IMR-90 (cell line): ENCODE measurements around the gene EMCN. TPM values are rescaled to one million over a fixed set of nuclear protein-coding genes. Genes with fewer than 3 reads are reported as not detected.

ENCODE experiments used
- ATAC-seq: fragments of 200-7000 bp; cut with Tn5 transposase; 2 replicates; pipeline ENCODE4 v1.9.1; 2020; ENCODE audit warnings: low read depth, mild to moderate bottlenecking, moderate library complexity
- BruUV-seq: library from RNA; stranded (reverse); fragments of 400-500 nt; replicated peaks from 2 replicates; lab custom pipeline; 2021; lab: Mats Ljungman, UMichigan
- CTCF ChIA-PET: fragments of 300-600 bp; formaldehyde crosslinking; extraction: SDS; loops from one replicate; lab custom pipeline; 2021; ENCODE audit warnings: antibody characterized with exemption; lab: Yijun Ruan, JAX
- POLR2A ChIA-PET: fragments of 300-600 bp; sonication (Branson Sonifier 250); formaldehyde crosslinking; loops from one replicate; lab custom pipeline; 2022; ENCODE audit warnings: antibody characterized with exemption; ENCODE audit not compliant: unreplicated experiment; lab: Charles Lee
- DNase-seq: peaks from one replicate; pipeline ENCODE4 v3.0.0; 2013
- H2AFZ ChIP-seq: replicated peaks from 2 replicates; pipeline ENCODE3; 2013; ENCODE audit warnings: low read length, mild to moderate bottlenecking; ENCODE audit not compliant: poor library complexity
- H2AK5ac ChIP-seq: 2 replicates; pipeline ENCODE4 v1.6.1; 2013; ENCODE audit warnings: low read depth, low read length, inconsistent platforms
- H2AK9ac ChIP-seq: replicated peaks from 2 replicates; pipeline ENCODE3; 2013; ENCODE audit warnings: mild to moderate bottlenecking, low read depth, low read length, moderate library complexity; ENCODE audit not compliant: poor library complexity
- H2BK120ac ChIP-seq: 2 replicates; pipeline ENCODE4 v1.6.1; 2013; ENCODE audit warnings: low read depth, low read length, inconsistent platforms
- H2BK15ac ChIP-seq: 3 replicates; pipeline ENCODE4 v1.6.1; 2013; ENCODE audit warnings: low read depth, low read length, inconsistent platforms
- H2BK20ac ChIP-seq: 2 replicates; pipeline ENCODE4 v1.6.1; 2013; ENCODE audit warnings: low read depth, mild to moderate bottlenecking, inconsistent platforms, low read length, moderate library complexity
- H2BK5ac ChIP-seq: 2 replicates; pipeline ENCODE4 v1.6.1; 2013; ENCODE audit warnings: mild to moderate bottlenecking, low read depth, low read length, inconsistent platforms; ENCODE audit not compliant: poor library complexity, severe bottlenecking
- H3K14ac ChIP-seq: replicated peaks from 2 replicates; pipeline ENCODE4 v1.6.1; 2013; ENCODE audit warnings: low read depth, low read length, inconsistent platforms
- H3K18ac ChIP-seq: 2 replicates; pipeline ENCODE4 v1.6.1; 2013; ENCODE audit warnings: low read depth, low read length, control low read depth
- H3K23ac ChIP-seq: 2 replicates; pipeline ENCODE4 v1.6.1; 2013; ENCODE audit warnings: low read depth, low read length, inconsistent platforms
- H3K27ac ChIP-seq: 2 replicates; pipeline ENCODE4 v1.5.1; 2013; ENCODE audit warnings: mild to moderate bottlenecking, control low read depth, low read length; ENCODE audit not compliant: insufficient read depth
- H3K27me3 ChIP-seq: 2 replicates; pipeline ENCODE4 v1.6.1; 2013; ENCODE audit warnings: low read length; ENCODE audit not compliant: control insufficient read depth, insufficient read depth
- H3K36me3 ChIP-seq: 2 replicates; pipeline ENCODE4 v1.6.1; 2013; ENCODE audit warnings: low read length, mixed read lengths; ENCODE audit not compliant: control insufficient read depth, insufficient read depth
- H3K4ac ChIP-seq: 2 replicates; pipeline ENCODE4 v1.6.1; 2013; ENCODE audit warnings: low read depth, low read length, inconsistent platforms
- H3K4me1 ChIP-seq: 2 replicates; pipeline ENCODE4 v1.6.1; 2013; ENCODE audit warnings: low read length, mixed read lengths; ENCODE audit not compliant: control insufficient read depth, insufficient read depth
- H3K4me2 ChIP-seq: 2 replicates; pipeline ENCODE4 v1.6.1; 2013; ENCODE audit warnings: low read depth, mild to moderate bottlenecking, control low read depth, low read length, moderate library complexity
- H3K4me3 ChIP-seq: 2 replicates; pipeline ENCODE4 v1.5.1; 2013; ENCODE audit warnings: low read depth, mild to moderate bottlenecking, control low read depth, low read length, moderate library complexity; ENCODE audit not compliant: insufficient read depth
- H3K56ac ChIP-seq: 2 replicates; pipeline ENCODE4 v1.6.1; 2013; ENCODE audit warnings: low read length, inconsistent platforms; ENCODE audit not compliant: insufficient read depth; ENCODE audit errors: extremely low read depth
- H3K79me1 ChIP-seq, 2 experiments: 2 replicates each; pipeline ENCODE4 v1.6.1; 2013; ENCODE audit warnings: low read length in 2 of 2, inconsistent platforms in 1 of 2, low read depth in 1 of 2
- H3K9ac ChIP-seq: 2 replicates; pipeline ENCODE4 v1.6.1; 2013; ENCODE audit warnings: low read depth, low read length, control low read depth
- H3K9me1 ChIP-seq: 2 replicates; pipeline ENCODE4 v1.6.1; 2013; ENCODE audit warnings: low read length, inconsistent platforms; ENCODE audit not compliant: insufficient read depth
- H3K9me3 ChIP-seq: 2 replicates; pipeline ENCODE4 v1.6.1; 2013; ENCODE audit warnings: low read length; ENCODE audit not compliant: control insufficient read depth, insufficient read depth
- H4K20me1 ChIP-seq: 2 replicates; pipeline ENCODE4 v1.6.1; 2013; ENCODE audit warnings: low read length, inconsistent platforms; ENCODE audit not compliant: insufficient read depth
- H4K5ac ChIP-seq: 2 replicates; pipeline ENCODE4 v1.6.1; 2013; ENCODE audit warnings: mild to moderate bottlenecking, low read depth, low read length, control low read depth
- H4K8ac ChIP-seq, 2 experiments: 2 replicates each; pipeline ENCODE4 v1.6.1; 2013; ENCODE audit warnings: low read depth in 2 of 2, low read length in 2 of 2, control low read depth in 1 of 2, inconsistent platforms in 1 of 2
- H4K91ac ChIP-seq: 2 replicates; pipeline ENCODE4 v1.6.1; 2013; ENCODE audit warnings: low read depth, low read length, inconsistent platforms; ENCODE audit not compliant: insufficient read depth
- BHLHE40 ChIP-seq: fragments of 150-350 bp; IDR thresholded peaks from 2 replicates; pipeline ENCODE4 v1.6.1; 2016; ENCODE audit warnings: mild to moderate bottlenecking, low read depth, low read length
- CEBPB ChIP-seq: IDR thresholded peaks from 2 replicates; pipeline ENCODE4 v1.6.1; 2012; ENCODE audit warnings: low read depth, low read length, improper control_type of control experiment
- CHD1 ChIP-seq: IDR thresholded peaks from 2 replicates; pipeline ENCODE4 v1.6.1; 2012; ENCODE audit warnings: low read depth, low read length, improper control_type of control experiment
- CTCF ChIP-seq: conservative IDR thresholded peaks from 2 replicates; pipeline ENCODE4 v1.5.1; 2012; ENCODE audit warnings: mild to moderate bottlenecking, low read depth, low read length, improper control_type of control experiment
- ELK1 ChIP-seq: fragments of 150-350 bp; IDR thresholded peaks from 2 replicates; pipeline ENCODE4 v1.6.1; 2016; ENCODE audit warnings: low read depth, mild to moderate bottlenecking, low read length, moderate library complexity, borderline replicate concordance
- FOS ChIP-seq: fragments of 150-350 bp; IDR thresholded peaks from 2 replicates; pipeline ENCODE4 v1.6.1; 2016; ENCODE audit warnings: low read depth, low read length
- MAFK ChIP-seq: IDR thresholded peaks from 2 replicates; pipeline ENCODE4 v1.6.1; 2012; ENCODE audit warnings: low read depth, low read length, improper control_type of control experiment
- MAZ ChIP-seq: IDR thresholded peaks from 2 replicates; pipeline ENCODE4 v1.6.1; 2012; ENCODE audit warnings: low read depth, mild to moderate bottlenecking, low read length, improper control_type of control experiment, moderate library complexity, borderline replicate concordance
- MXI1 ChIP-seq: IDR thresholded peaks from 2 replicates; pipeline ENCODE4 v1.6.1; 2012; ENCODE audit warnings: low read depth, mild to moderate bottlenecking, low read length, moderate library complexity, borderline replicate concordance
- NFE2L2 ChIP-seq: fragments of 150-350 bp; IDR thresholded peaks from 2 replicates; pipeline ENCODE4 v1.6.1; 2016; ENCODE audit warnings: low read depth, mild to moderate bottlenecking, low read length
- POLR2A ChIP-seq: IDR thresholded peaks from 2 replicates; pipeline ENCODE4 v1.6.1; 2012; ENCODE audit warnings: mild to moderate bottlenecking, low read depth, low read length
- RAD21 ChIP-seq: IDR thresholded peaks from 2 replicates; pipeline ENCODE4 v1.6.1; 2012; ENCODE audit warnings: low read length, improper control_type of control experiment
- RCOR1 ChIP-seq: IDR thresholded peaks from 2 replicates; pipeline ENCODE4 v1.6.1; 2012; ENCODE audit warnings: mild to moderate bottlenecking, low read length, improper control_type of control experiment; ENCODE audit not compliant: insufficient replicate concordance
- RFX5 ChIP-seq: IDR thresholded peaks from 2 replicates; pipeline ENCODE4 v1.8.0; 2012; ENCODE audit warnings: low read depth, mild to moderate bottlenecking, low read length, moderate library complexity
- SMC3 ChIP-seq: fragments of 150-350 bp; IDR thresholded peaks from 2 replicates; pipeline ENCODE4 v1.6.1; 2016; ENCODE audit warnings: low read depth, mild to moderate bottlenecking, antibody characterized with exemption, low read length, moderate library complexity
- USF2 ChIP-seq: fragments of 150-350 bp; IDR thresholded peaks from 2 replicates; pipeline ENCODE4 v1.6.1; 2017; ENCODE audit warnings: mild to moderate bottlenecking, antibody characterized with exemption, low read length, low read depth
- WGBS, 2 experiments: methylation state at CpG; one replicate each; pipeline versions ENCODE4 v1.1.5 to v1.1.7; 2013; ENCODE audit warnings: missing lambda C conversion rate in 2 of 2; ENCODE audit not compliant: insufficient read length in 1 of 2; ENCODE audit errors: extremely low coverage in 2 of 2; 5-methylcytosine and 5-hydroxymethylcytosine counted together
- dilution Hi-C: fragments of 300-500 bp; cut with HindIII; formaldehyde crosslinking; loops from one replicate; pipeline ENCODE4 v1.14.3; 2018; ENCODE audit warnings: low sequenced_read_pairs; ENCODE audit not compliant: unreplicated experiment
- in situ Hi-C: fragments of 300-500 bp; cut with MboI; formaldehyde crosslinking; loops from 3 replicates; pipeline ENCODE4 v1.14.3; 2019; ENCODE audit warnings: low sequenced_read_pairs, inconsistent platforms, mixed read lengths
- intact Hi-C: fragments of 100-400 bp; cut with micrococcal nuclease; formaldehyde crosslinking; loops from 2 replicates; pipeline ENCODE4 v1.10.0; 2022
- polyA plus RNA-seq, 3 experiments: library from polyadenylated mRNA; depleted of rRNA; stranded (reverse); fragments of >200 nt; gene quantifications; 2 replicates each; pipeline ENCODE4 v1.2.3, GENCODE V29; 2012; ENCODE audit warnings: low replicate concordance in 1 of 3
- total RNA-seq: library from RNA; depleted of rRNA; stranded (reverse); fragments of >200 nt; gene quantifications from 2 replicates; pipeline ENCODE4 v1.2.3, GENCODE V29; 2012

The EMCN gene
- total and polyA plus RNA-seq, 2 of the 4 experiments (the other 2 are of a cell fraction), result not detected

GRCh38 chr4:100431416-100431815, 86.4 kb downstream of the EMCN start:
- H3K4ac ChIP-seq, result no peak overlapping the region
- H3K4me3 ChIP-seq, result no peak overlapping the region
- no peaks in the 10 kb centered on the region for H4K20me1 ChIP-seq
- in situ Hi-C loops, result no loop called here
- DNase-seq (no peak), ATAC-seq (no peak)
- H3K27me3 ChIP-seq, result no peaks in the 10 kb centered on the region
- intact Hi-C loops, result no loop called here
- no peak overlapping the region for H2BK5ac ChIP-seq
- H4K91ac ChIP-seq, result no peak overlapping the region
- no peak overlapping the region for H3K27ac ChIP-seq
- no TSS peak for BruUV-seq
- no peak overlapping the region for H2BK20ac ChIP-seq
- no peaks in the 10 kb centered on the region for H3K9me1 ChIP-seq
- no peak overlapping the region for H3K23ac ChIP-seq
- H3K9ac ChIP-seq, result no peak overlapping the region
- no peak overlapping the region for H2AK5ac ChIP-seq
- no peak overlapping the region for H2BK120ac ChIP-seq
- dilution Hi-C loops, result no loop called here
- 56% methylated on average over 1 of the region's 1 CpG; no CpG with 5 or more reads in 1 of the 2 experiments for WGBS, 2 experiments
- no peak overlapping the region for H3K56ac ChIP-seq
- H3K9me3 ChIP-seq, result no peaks in the 10 kb centered on the region
- no peak overlapping the region for H4K8ac ChIP-seq
- POLR2A ChIA-PET, result no interaction called here
- CTCF ChIA-PET, result no interaction called here
- TF ChIP-seq ELK1 (no peak), MAZ (no peak), POLR2A (no peak), BHLHE40 (no peak), MAFK (no peak), RCOR1 (no peak), NFE2L2 (no peak), USF2 (no peak), FOS (no peak), RAD21 (no peak), CEBPB (no peak), CTCF (no peak), RFX5 (no peak), SMC3 (no peak), CHD1 (no peak), MXI1 (no peak)
- no peaks in the 10 kb centered on the region for H3K4me1 ChIP-seq
- H3K14ac ChIP-seq, result no peak overlapping the region
- H4K5ac ChIP-seq, result no peak overlapping the region
- no peaks in the 10 kb centered on the region for H3K36me3 ChIP-seq
- no peaks in the 10 kb centered on the region for H3K79me1 ChIP-seq
- H2AK9ac ChIP-seq, result no peak overlapping the region
- no peak overlapping the region for H2BK15ac ChIP-seq
- H2AFZ ChIP-seq, result no peak overlapping the region
- no peak overlapping the region for H3K4me2 ChIP-seq
- H3K18ac ChIP-seq, result no peak overlapping the region
